KMS-11 (cell line): ENCODE results near the gene KIF25.

Experiments used
- H2AFZ ChIP-seq: fragments of 200-600 bp; sonication (generic); 2 replicates; pipeline ENCODE4 v1.6.1; 2016; ENCODE audit warnings: antibody characterized with exemption, mixed run types, low read depth
- H3K27ac ChIP-seq: fragments of 200-600 bp; sonication (generic); 2 replicates; pipeline ENCODE4 v1.6.1; 2016; ENCODE audit warnings: mild to moderate bottlenecking, mixed run types
- H3K27me3 ChIP-seq: fragments of 200-600 bp; sonication (generic); 2 replicates; pipeline ENCODE4 v1.6.1; 2017; ENCODE audit warnings: mild to moderate bottlenecking, low read depth, mixed run types, moderate library complexity; ENCODE audit not compliant: insufficient read depth
- H3K36me3 ChIP-seq: fragments of 200-600 bp; sonication (generic); 2 replicates; pipeline ENCODE4 v1.6.1; 2017; ENCODE audit warnings: mild to moderate bottlenecking, mixed run types; ENCODE audit not compliant: insufficient read depth
- H3K4me1 ChIP-seq: fragments of 200-600 bp; sonication (generic); 2 replicates; pipeline ENCODE4 v1.6.1; 2016; ENCODE audit warnings: mild to moderate bottlenecking, low read depth, mixed run types; ENCODE audit not compliant: poor library complexity, severe bottlenecking
- H3K4me2 ChIP-seq: fragments of 200-600 bp; sonication (generic); 2 replicates; pipeline ENCODE4 v1.7.0; 2016; ENCODE audit warnings: mild to moderate bottlenecking, mixed run types
- H3K4me3 ChIP-seq: fragments of 200-600 bp; sonication (generic); IDR thresholded peaks from 2 replicates; pipeline ENCODE4 v1.6.1; 2017; ENCODE audit warnings: low read depth, low read length, mixed read lengths; ENCODE audit not compliant: insufficient read depth
- H3K79me2 ChIP-seq: fragments of 200-600 bp; sonication (generic); 2 replicates; pipeline ENCODE4 v1.6.1; 2016; ENCODE audit warnings: low read depth, mixed run types; ENCODE audit not compliant: insufficient read depth
- H3K9ac ChIP-seq: fragments of 200-600 bp; sonication (generic); 2 replicates; pipeline ENCODE4 v1.6.1; 2016; ENCODE audit warnings: mild to moderate bottlenecking, mixed run types
- H4K20me1 ChIP-seq: fragments of 200-600 bp; sonication (generic); 2 replicates; pipeline ENCODE4 v1.6.1; 2016; ENCODE audit warnings: mild to moderate bottlenecking, mixed run types; ENCODE audit not compliant: insufficient read depth
- CTCF ChIP-seq: fragments of 200-600 bp; sonication (generic); conservative IDR thresholded peaks from 2 replicates; pipeline ENCODE4 v1.6.1; 2017; ENCODE audit warnings: low read depth, mild to moderate bottlenecking, antibody characterized with exemption, low read length, moderate library complexity, mixed read lengths

Gene KIF25

DNA sequence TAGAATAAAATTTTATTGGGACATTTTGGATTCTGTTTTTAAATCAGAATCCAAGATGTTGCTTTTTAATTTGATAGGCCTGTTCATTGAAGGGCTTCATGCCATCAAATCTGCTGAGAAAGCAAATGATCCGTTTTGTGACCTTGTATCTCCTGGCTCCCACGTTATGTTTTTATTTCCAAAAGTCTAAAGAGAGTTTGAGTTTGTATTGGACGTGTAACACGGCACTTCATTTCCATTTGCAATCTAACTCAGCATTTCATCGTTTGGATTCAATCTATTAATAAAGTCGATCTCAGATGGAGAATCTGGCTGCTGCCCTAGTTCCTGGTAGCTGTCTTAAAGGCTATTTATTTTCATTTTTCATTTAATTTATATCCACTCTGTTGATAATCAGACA, 17.0 kb downstream of the KIF25 start:
- Histone ChIP-seq H3K27ac (no peak overlapping the region), H2AFZ (no peak overlapping the region), H3K79me2 (no peaks in the 10 kb centered on the region), H3K36me3 (no peaks in the 10 kb centered on the region), H3K4me1 (no peaks in the 10 kb centered on the region), H4K20me1 (no peaks in the 10 kb centered on the region), H3K9ac (no peak overlapping the region), H3K4me2 (no peak overlapping the region), H3K27me3 (no peaks in the 10 kb centered on the region), H3K4me3 (no peak overlapping the region)
- no peak for TF ChIP-seq CTCF

GRCh38 chr6:168015009-168015408, 17.5 kb downstream of the KIF25 start:
- no peak overlapping the region for H3K4me3 ChIP-seq
- H3K27me3 ChIP-seq = no peaks in the 10 kb centered on the region
- H4K20me1 ChIP-seq = no peaks in the 10 kb centered on the region
- H3K4me2 ChIP-seq = no peak overlapping the region
- no peaks in the 10 kb centered on the region for H3K79me2 ChIP-seq
- H3K36me3 ChIP-seq = no peaks in the 10 kb centered on the region
- TF ChIP-seq CTCF = no peak
- no peak overlapping the region for H2AFZ ChIP-seq
- H3K4me1 ChIP-seq = no peaks in the 10 kb centered on the region
- H3K9ac ChIP-seq = no peak overlapping the region
- no peak overlapping the region for H3K27ac ChIP-seq

DNA sequence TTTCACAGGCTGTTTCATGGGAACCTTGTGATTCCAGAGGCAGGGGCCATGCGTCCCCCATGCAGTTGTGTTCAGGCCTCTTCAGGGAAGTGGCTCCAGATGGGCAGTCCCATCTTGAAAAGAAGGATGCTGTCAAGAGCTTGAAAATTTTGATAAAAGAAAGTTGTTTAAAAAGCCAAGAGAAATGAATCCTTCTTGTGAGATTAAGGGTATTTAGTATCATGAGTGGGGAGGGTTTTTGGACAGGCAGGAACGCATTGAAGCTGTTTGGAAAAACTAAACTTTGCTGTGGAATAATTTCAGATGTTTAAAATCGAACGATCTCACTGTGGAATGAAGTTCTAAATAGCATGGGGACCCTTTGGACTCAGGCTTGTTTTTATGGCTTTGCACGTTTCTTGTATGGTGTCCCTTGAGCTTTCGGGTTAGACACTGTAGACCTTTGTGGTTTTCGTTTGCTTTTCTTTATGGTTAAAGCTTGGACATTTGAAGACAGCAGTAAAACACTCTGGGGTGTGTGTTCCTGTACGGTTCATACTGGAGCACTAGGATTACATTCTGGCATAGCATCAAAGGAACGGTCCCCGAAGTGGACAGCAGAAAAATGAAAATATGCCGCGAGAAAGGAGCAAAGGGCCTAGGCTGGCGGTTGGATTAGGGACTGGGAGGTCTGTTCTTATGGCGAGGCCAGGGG, 18.2 kb downstream of the KIF25 start:
- Histone ChIP-seq H3K36me3 (no peaks in the 10 kb centered on the region), H3K27me3 (no peaks in the 10 kb centered on the region), H3K79me2 (no peaks in the 10 kb centered on the region), H2AFZ (no peak overlapping the region), H3K4me3 (no peak overlapping the region), H3K4me1 (no peaks in the 10 kb centered on the region), H4K20me1 (no peaks in the 10 kb centered on the region), H3K4me2 (no peak overlapping the region), H3K9ac (no peak overlapping the region), H3K27ac (no peak overlapping the region)
- no peak for TF ChIP-seq CTCF

DNA sequence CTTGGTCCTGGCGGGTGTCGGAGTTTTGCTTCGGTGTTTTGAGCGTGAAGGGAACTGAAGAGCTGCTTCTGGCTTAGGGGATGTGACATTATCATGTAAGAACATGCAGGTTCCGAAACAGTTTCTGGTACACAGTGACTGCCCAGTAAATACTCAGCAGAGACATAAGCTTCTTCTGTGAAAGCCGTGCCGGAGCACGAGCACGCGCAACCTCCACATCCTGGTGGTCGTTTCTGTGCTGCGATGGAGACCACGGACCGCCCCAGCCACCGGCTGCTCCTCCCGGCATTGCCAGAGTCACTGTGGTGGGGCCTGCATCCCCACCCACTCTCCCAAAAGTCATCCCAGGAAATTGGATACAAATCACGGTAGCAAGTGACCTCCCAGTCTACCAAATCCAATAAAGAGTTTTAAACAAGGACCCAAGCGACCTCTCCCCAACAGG, 18.7 kb downstream of the KIF25 start:
- Histone ChIP-seq H3K27me3 (no peaks in the 10 kb centered on the region), H2AFZ (no peak overlapping the region), H3K27ac (no peak overlapping the region), H3K36me3 (no peaks in the 10 kb centered on the region), H3K9ac (no peak overlapping the region), H3K79me2 (no peaks in the 10 kb centered on the region), H3K4me2 (no peak overlapping the region), H3K4me1 (no peaks in the 10 kb centered on the region), H3K4me3 (no peak overlapping the region), H4K20me1 (no peaks in the 10 kb centered on the region)
- no peak for TF ChIP-seq CTCF
